Gastrocnemius medialis (tissue), 4 donors: ENCODE results near the gene PIP5K1C. TPM values are rescaled to one million over a fixed set of nuclear protein-coding genes. Genes with fewer than 3 reads are reported as not detected.

ENCODE experiments used
- ATAC-seq, 2 donors: fragments of 150-250 bp; one replicate each; pipeline ENCODE4 v1.9.1; 2016
- DNase-seq, 2 donors: peaks; one replicate each; pipeline ENCODE4 v3.0.0-alpha.2; 2019
- H3K27ac ChIP-seq, 4 donors: fragments of 200-600 bp; sonication (generic); 1 replicate in 1 of 4; 2 replicates in 3 of 4; pipeline ENCODE4 v1.5.1; 2016 to 2018; ENCODE audit warnings: mild to moderate bottlenecking in 2 of 4, moderate library complexity in 1 of 4
- H3K27me3 ChIP-seq, 3 donors: fragments of 200-600 bp; sonication (generic) in 2 of 3; 1 replicate in 1 of 3; 2 replicates in 2 of 3; pipeline versions ENCODE4 v1.5.1 to v1.6.0; 2016 to 2019; ENCODE audit warnings: mild to moderate bottlenecking in 1 of 3, moderate library complexity in 1 of 3
- H3K36me3 ChIP-seq, 2 donors: fragments of 200-600 bp; sonication (generic) in 1 of 2; one replicate each; pipeline ENCODE4 v1.5.1; 2017 to 2018
- H3K4me1 ChIP-seq, 2 donors: fragments of 200-600 bp; sonication (generic) in 1 of 2; one replicate each; pipeline ENCODE4 v1.5.1; 2016 to 2017; ENCODE audit warnings: mild to moderate bottlenecking in 2 of 2
- H3K4me3 ChIP-seq, 4 donors: fragments of 200-600 bp; sonication (generic) in 3 of 4; 1 replicate in 1 of 4; 2 replicates in 3 of 4; pipeline ENCODE4 v1.5.1; 2016 to 2019; ENCODE audit warnings: mild to moderate bottlenecking in 2 of 4
- H3K9me3 ChIP-seq, 3 donors: fragments of 200-600 bp; sonication (generic) in 2 of 3; 1 replicate in 1 of 3; 2 replicates in 2 of 3; pipeline ENCODE4 v1.5.1; 2016 to 2019
- CTCF ChIP-seq, 5 experiments: fragments of 450-650 bp in 3 of 5; fragments of 200-600 bp in 2 of 5; sonication (generic) in 2 of 5; IDR thresholded peaks in 4 of 5; conservative IDR thresholded peaks in 1 of 5; 1 replicate in 4 of 5; 2 replicates in 1 of 5; pipeline ENCODE4 v1.5.1; 2016 to 2019; ENCODE audit warnings: antibody characterized with exemption in 5 of 5, mild to moderate bottlenecking in 3 of 5, moderate library complexity in 3 of 5
- POLR2A ChIP-seq, 2 donors: fragments of 450-650 bp; IDR thresholded peaks; one replicate each; pipeline ENCODE4 v1.6.1; 2017; ENCODE audit warnings: antibody characterized with exemption in 2 of 2, mild to moderate bottlenecking in 2 of 2, moderate library complexity in 2 of 2
- in situ Hi-C, 4 donors: fragments of 200-750 bp; cut with MboI; loops; one replicate each; pipeline versions ENCODE4 v1.15.0 to v1.8.0; 2017; ENCODE audit warnings: low sequenced_read_pairs in 4 of 4
- intact Hi-C: fragments of 100-400 bp; cut with DNase I; formaldehyde crosslinking; loops from one replicate; pipeline ENCODE4 v1.15.1; 2023; ENCODE audit warnings: low total_unique reads
- total RNA-seq, 4 donors: library from RNA; depleted of rRNA; stranded (reverse); fragments of >200 nt; gene quantifications; one replicate each; pipeline versions ENCODE4 v1.1.0 to v1.2.3, GENCODE V29; 2016

Gene PIP5K1C
- total RNA-seq, 4 donors from 2014 or later: 8.2 to 18.0 (median 17.3) TPM

GRCh38 chr19:3603121-3603811, 97.0 kb downstream of the PIP5K1C start:
- Histone ChIP-seq H3K36me3 (no peaks in the 10 kb centered on the region), H3K27me3 (peaks cover 20 to 24% (median 21%) of the 10 kb centered on the region in 3 donors), H3K4me3 (no peak overlapping the region), H3K9me3 (no peaks in the 10 kb centered on the region), H3K27ac (peak overlapping the region in 1 of 4 donors; percentile 41), H3K4me1 (peaks cover 2 to 14% of the 10 kb centered on the region in 2 donors)
- intact Hi-C loops (no loop called here), in situ Hi-C loops (no loop called here)
- no peak for ATAC-seq
- TF ChIP-seq CTCF (IDR thresholded peaks at IDR 0.05 in 4 of 5, conservative IDR thresholded peaks at IDR 0.05 in 1 of 5) (no peak), POLR2A (IDR thresholded peaks at IDR 0.05) (no peak)
- no peak for DNase-seq

- in situ Hi-C loops (no loop called here), intact Hi-C loops (no loop called here)
- peaks cover 13 to 14% (median 14%) of the 10 kb centered on the region in 3 donors for H3K27me3 ChIP-seq
- no peak overlapping the region for H3K27ac ChIP-seq
- H3K9me3 ChIP-seq: no peaks in the 10 kb centered on the region
- no peak overlapping the region for H3K4me3 ChIP-seq
- no peak for ATAC-seq
- H3K36me3 ChIP-seq: no peaks in the 10 kb centered on the region
- H3K4me1 ChIP-seq: peaks cover 2 to 4% of the 10 kb centered on the region in 2 donors
- DNase-seq: no peak
- TF ChIP-seq CTCF (IDR thresholded peaks at IDR 0.05 in 4 of 5, conservative IDR thresholded peaks at IDR 0.05 in 1 of 5) (no peak), POLR2A (IDR thresholded peaks at IDR 0.05) (no peak)
Observed at GRCh38 chr19:3601021-3601420, 99.2 kb downstream of the PIP5K1C start.

GRCh38 chr19:3599776-3600187, 100.5 kb downstream of the PIP5K1C start:
- peaks cover 2 to 7% (median 3%) of the 10 kb centered on the region in 3 donors for H3K27me3 ChIP-seq
- ATAC-seq (no peak), DNase-seq (no peak)
- H3K4me1 ChIP-seq: peaks cover 0 to 2% of the 10 kb centered on the region in 2 donors
- TF ChIP-seq CTCF (IDR thresholded peaks at IDR 0.05 in 4 of 5, conservative IDR thresholded peaks at IDR 0.05 in 1 of 5) (no peak), POLR2A (IDR thresholded peaks at IDR 0.05) (no peak)
- no peak overlapping the region for H3K4me3 ChIP-seq
- no peak overlapping the region for H3K27ac ChIP-seq
- no peaks in the 10 kb centered on the region for H3K36me3 ChIP-seq
- H3K9me3 ChIP-seq: no peaks in the 10 kb centered on the region
- intact Hi-C loops: no loop called here
- in situ Hi-C loops: no loop called here

- Histone ChIP-seq H3K4me1 (no peaks in the 10 kb centered on the region), H3K36me3 (no peaks in the 10 kb centered on the region), H3K27ac (no peak overlapping the region), H3K4me3 (no peak overlapping the region), H3K9me3 (no peaks in the 10 kb centered on the region), H3K27me3 (peaks cover 0 to 2% (median 0%) of the 10 kb centered on the region in 3 donors)
- no peak for DNase-seq
- no peak for ATAC-seq
- no peak for TF ChIP-seq CTCF (IDR thresholded peaks at IDR 0.05 in 4 of 5, conservative IDR thresholded peaks at IDR 0.05 in 1 of 5)
- intact Hi-C loops (no loop called here), in situ Hi-C loops (no loop called here)
Observed at GRCh38 chr19:3595521-3596061, 104.7 kb downstream of the PIP5K1C start.
